Activated T-helper 2 cell treated with anti-CD3 and anti-CD28 coated beads, Interferon-gamma antibody, Interleukin-2, Interleukin-4, amounts not matched to agents 10 μg/mL and 5 μg/mL and 100 μg/mL, durations not matched to agents 14 hours and 24 hours and 36 hours (primary cell): ENCODE results near the gene SPON2. TPM values are rescaled to one million over a fixed set of nuclear protein-coding genes. Genes with fewer than 3 reads are reported as not detected.
A peak's percentile ranks its signal among the peaks of the same experiment; 100 is the strongest.

Experiments used
- DNase-seq: peaks from one replicate; pipeline ENCODE4 v3.0.0; 2021; ENCODE audit warnings: low spot score
- H3K27ac Mint-ChIP-seq: one replicate; pipeline ENCODE4 v1.8.0; 2021; ENCODE audit warnings: mixed read lengths
- H3K27me3 Mint-ChIP-seq: one replicate; pipeline ENCODE4 v1.8.0; 2021; ENCODE audit warnings: low read depth, mixed read lengths
- H3K36me3 Mint-ChIP-seq: one replicate; pipeline ENCODE4 v1.8.0; 2021; ENCODE audit warnings: low read depth, mixed read lengths
- H3K4me1 Mint-ChIP-seq: one replicate; pipeline ENCODE4 v1.8.0; 2021; ENCODE audit warnings: low read depth, mixed read lengths
- H3K4me3 Mint-ChIP-seq: one replicate; pipeline ENCODE4 v1.8.0; 2021; ENCODE audit warnings: low read depth, mild to moderate bottlenecking, moderate library complexity, mixed read lengths
- H3K9me3 Mint-ChIP-seq: one replicate; pipeline ENCODE4 v1.8.0; 2021; ENCODE audit warnings: mixed read lengths
- intact Hi-C: fragments of 100-400 bp; cut with micrococcal nuclease; formaldehyde crosslinking; loops from one replicate; pipeline ENCODE4 v1.15.1; 2023
- total RNA-seq: library from RNA; stranded (reverse); gene quantifications from 2 replicates; pipeline ENCODE4 v1.2.3, GENCODE V29; 2022

SPON2 gene
- total RNA-seq, 1 donor from 2014 or later, result 26.7 TPM

DNA sequence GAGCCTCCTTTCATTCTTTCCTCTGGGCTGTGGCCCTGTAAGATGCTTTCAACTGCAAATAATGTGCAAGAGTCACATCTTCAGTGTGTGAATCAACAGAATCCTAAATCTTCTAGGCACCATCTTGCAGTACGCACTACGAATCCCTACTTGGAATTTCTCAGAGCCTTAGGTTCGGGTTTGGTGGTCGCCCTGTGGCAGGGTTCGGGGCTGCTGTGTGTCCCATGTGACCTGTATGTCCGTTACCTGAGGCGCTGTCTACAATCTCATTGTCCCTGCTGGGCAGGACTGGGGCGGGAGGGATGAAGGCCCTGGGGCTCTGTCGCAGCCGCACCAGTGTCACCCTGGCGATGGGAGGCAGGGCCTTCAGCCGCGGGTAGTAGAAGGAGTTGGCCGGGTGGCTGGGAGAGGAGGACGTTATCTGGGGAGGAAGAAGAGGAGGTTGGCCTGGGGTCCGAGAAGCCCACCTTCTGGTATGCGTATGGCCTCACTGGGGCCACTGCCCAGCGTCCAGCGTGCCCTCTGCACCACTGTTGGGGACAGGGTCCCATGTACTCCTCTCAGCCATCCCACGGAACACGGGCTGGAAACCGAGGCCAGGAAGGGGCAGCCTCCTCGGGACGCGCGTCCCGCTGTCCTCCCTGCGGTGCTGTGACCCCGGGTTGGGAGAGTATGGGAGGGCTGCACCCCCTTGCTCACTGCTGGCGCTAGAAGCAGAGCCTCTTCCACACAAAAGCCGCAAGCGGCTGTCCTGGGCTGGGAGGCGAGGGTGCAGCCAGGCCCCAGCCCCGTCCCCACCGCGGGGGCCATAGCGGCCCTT, 2.0 kb downstream of the SPON2 start:
- intact Hi-C loops, result no loop called here
- peak overlapping the region; percentile 3 for H3K4me3 Mint-ChIP-seq
- no peak overlapping the region for H3K27ac Mint-ChIP-seq
- H3K27me3 Mint-ChIP-seq, result peaks cover 24% of the 10 kb centered on the region
- no peaks in the 10 kb centered on the region for H3K9me3 Mint-ChIP-seq
- peaks cover 6% of the 10 kb centered on the region for H3K36me3 Mint-ChIP-seq
- DNase-seq, result no peak
- peaks cover 14% of the 10 kb centered on the region for H3K4me1 Mint-ChIP-seq

DNA sequence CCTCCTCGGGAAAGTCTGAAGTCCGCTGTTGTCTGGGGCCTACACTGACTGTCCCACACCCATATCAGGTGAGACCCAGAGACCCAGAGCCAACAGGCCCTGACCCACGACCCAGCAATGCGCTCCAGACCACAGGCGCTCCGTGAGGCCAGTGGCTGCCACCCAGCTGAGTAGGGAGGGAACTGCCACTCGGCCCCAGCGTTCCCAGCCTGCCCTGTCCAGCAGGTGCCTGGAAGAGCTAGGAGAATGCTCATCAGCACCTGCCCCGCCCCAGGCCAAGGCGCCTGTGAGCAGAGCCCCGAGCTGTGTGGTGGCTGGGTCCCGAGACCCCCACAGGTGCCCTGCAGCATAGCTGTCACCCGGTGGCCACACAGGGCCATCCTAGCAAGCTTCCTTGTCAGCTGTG, 2.7 kb downstream of the SPON2 start:
- Mint-ChIP-seq H3K4me3 (no peak overlapping the region), H3K27ac (no peak overlapping the region), H3K9me3 (no peaks in the 10 kb centered on the region), H3K4me1 (peaks cover 14% of the 10 kb centered on the region), H3K27me3 (peaks cover 22% of the 10 kb centered on the region), H3K36me3 (peaks cover 6% of the 10 kb centered on the region)
- intact Hi-C loops, result loop anchor here (5.0 kb wide), 1 partner anchor 118 kb away; the partner anchor contains the start of gene MAEA
- DNase-seq, result no peak

DNA sequence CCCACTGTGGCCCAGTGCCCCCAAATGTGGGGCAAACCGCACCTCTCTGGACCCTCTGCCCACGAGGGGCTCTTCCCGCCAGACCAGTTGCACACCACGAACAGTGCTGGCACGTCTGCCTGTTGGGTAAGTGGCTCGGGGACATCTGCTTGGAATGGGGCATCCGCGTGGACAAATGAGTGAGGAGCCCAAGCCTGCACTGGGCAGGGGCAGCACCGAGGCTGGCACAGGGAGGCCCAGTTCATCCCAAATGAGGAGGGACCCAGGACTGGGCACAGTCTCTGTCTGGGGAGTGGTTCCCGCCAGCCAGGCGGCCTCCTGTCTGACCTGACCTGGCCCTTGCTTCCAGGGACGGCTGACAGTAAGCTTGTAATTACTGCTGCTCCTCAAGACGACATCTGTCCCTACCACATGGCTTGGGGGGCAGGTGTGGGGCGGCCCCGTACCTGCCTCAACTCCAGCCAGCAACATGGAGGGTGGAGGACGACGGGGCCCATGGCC, 3.2 kb downstream of the SPON2 start:
- no peaks in the 10 kb centered on the region for H3K9me3 Mint-ChIP-seq
- peaks cover 20% of the 10 kb centered on the region for H3K27me3 Mint-ChIP-seq
- no peak overlapping the region for H3K27ac Mint-ChIP-seq
- peaks cover 6% of the 10 kb centered on the region for H3K36me3 Mint-ChIP-seq
- peak overlapping the region; percentile 1 for H3K4me3 Mint-ChIP-seq
- intact Hi-C loops, result loop anchor here (5.0 kb wide), 1 partner anchor 118 kb away; the partner anchor contains the start of gene MAEA
- peaks cover 14% of the 10 kb centered on the region for H3K4me1 Mint-ChIP-seq
- no peak for DNase-seq

- peak overlapping the region; percentile 74 for H3K4me3 Mint-ChIP-seq
- H3K36me3 Mint-ChIP-seq, result peaks cover 6% of the 10 kb centered on the region
- H3K27me3 Mint-ChIP-seq, result peaks cover 14% of the 10 kb centered on the region
These were observed 3.9 kb downstream of the SPON2 start for GRCh38 chr4:1168191-1169101.

GRCh38 chr4:1167244-1167949, 5.0 kb downstream of the SPON2 start:
- intact Hi-C loops, result loop anchor here (1.0 to 5.0 kb wide), 7 partner anchors 19 to 184 kb away; partner anchors contain the start of gene MAEA
- H3K9me3 Mint-ChIP-seq, result no peaks in the 10 kb centered on the region
- H3K36me3 Mint-ChIP-seq, result peaks cover 6% of the 10 kb centered on the region
- H3K4me1 Mint-ChIP-seq, result peaks cover 19% of the 10 kb centered on the region
- H3K27me3 Mint-ChIP-seq, result peaks cover 17% of the 10 kb centered on the region
- peak overlapping the region; percentile 60 for H3K27ac Mint-ChIP-seq
- H3K4me3 Mint-ChIP-seq, result peak overlapping the region; percentile 74
- peak; percentile 86 for DNase-seq

More at GRCh38 chr4:1168191-1169101, 3.9 kb downstream of the SPON2 start:
- H3K27ac Mint-ChIP-seq, result no peak overlapping the region
- intact Hi-C loops, result loop anchor here (5.0 kb wide), 1 partner anchor 119 kb away; the partner anchor contains the start of gene MAEA
- no peak for DNase-seq
- peaks cover 17% of the 10 kb centered on the region for H3K4me1 Mint-ChIP-seq
- no peaks in the 10 kb centered on the region for H3K9me3 Mint-ChIP-seq

GRCh38 chr4:1166509-1167243, 5.7 kb downstream of the SPON2 start:
- H3K27ac Mint-ChIP-seq, result peak overlapping the region; percentile 54
- peak overlapping the region; percentile 74 for H3K4me3 Mint-ChIP-seq
- intact Hi-C loops, result loop anchor here (1.0 to 5.0 kb wide), 7 partner anchors 20 to 185 kb away; partner anchors contain the start of gene MAEA
- peaks cover 19% of the 10 kb centered on the region for H3K27me3 Mint-ChIP-seq
- peaks cover 19% of the 10 kb centered on the region for H3K4me1 Mint-ChIP-seq
- H3K9me3 Mint-ChIP-seq, result no peaks in the 10 kb centered on the region
- no peak for DNase-seq
- H3K36me3 Mint-ChIP-seq, result peaks cover 6% of the 10 kb centered on the region

DNA sequence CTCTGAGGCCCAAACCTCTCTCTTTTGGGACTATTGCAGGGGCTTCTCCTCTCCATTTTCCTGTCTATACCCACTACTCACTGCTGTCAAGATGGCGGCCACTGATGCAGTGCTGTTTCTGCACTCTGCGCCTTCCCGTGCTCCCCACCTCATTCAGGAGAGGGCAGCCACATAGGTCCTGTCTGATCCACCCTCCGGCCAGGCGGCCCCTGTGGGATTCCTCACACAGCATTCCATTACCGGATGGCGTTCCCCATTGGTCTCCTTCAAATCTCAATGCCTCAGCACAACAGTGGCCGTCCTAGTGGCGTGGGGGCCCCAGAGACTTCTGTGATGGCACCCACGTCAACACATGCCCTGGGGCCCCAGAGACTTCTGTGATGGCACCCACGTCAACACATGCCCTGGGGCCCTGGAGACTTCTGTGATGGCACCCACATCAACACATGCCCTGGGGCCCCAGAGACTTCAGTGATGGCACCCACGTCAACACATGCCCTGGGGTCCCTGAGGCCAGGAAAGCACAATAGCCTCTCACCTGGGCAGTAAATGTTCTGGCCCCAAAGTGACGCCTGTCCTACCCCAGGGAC, 7.3 kb downstream of the SPON2 start:
- Mint-ChIP-seq H3K27ac (no peak overlapping the region), H3K36me3 (peaks cover under 1% of the 10 kb centered on the region), H3K9me3 (no peaks in the 10 kb centered on the region), H3K4me1 (peaks cover 15% of the 10 kb centered on the region), H3K27me3 (peaks cover 17% of the 10 kb centered on the region), H3K4me3 (no peak overlapping the region)
- no peak for DNase-seq
- intact Hi-C loops, result loop anchor here (5.0 kb wide), 1 partner anchor 122 kb away; the partner anchor contains the start of gene MAEA

DNA sequence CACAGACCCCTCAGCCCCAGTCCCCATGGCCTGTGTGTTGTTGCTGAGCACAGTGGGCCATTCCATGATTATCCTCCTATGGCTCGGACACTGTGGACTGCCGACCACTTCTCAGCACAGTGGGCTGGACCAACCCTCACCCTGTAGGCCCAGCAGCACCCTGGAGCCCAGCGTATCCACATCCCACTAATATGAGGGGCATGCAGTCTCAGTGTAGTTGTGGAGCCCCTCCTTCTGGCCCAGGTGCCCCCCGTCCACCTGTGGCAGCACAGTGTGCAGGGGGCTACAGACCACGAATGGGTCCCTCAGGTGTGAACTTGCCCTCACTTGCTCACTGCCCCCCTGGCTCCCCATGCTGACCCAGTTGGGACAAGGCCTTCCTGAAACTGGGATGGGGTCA, 7.9 kb downstream of the SPON2 start:
- peaks cover 16% of the 10 kb centered on the region for H3K27me3 Mint-ChIP-seq
- no peak overlapping the region for H3K27ac Mint-ChIP-seq
- H3K4me3 Mint-ChIP-seq, result no peak overlapping the region
- intact Hi-C loops, result no loop called here
- peaks cover 15% of the 10 kb centered on the region for H3K4me1 Mint-ChIP-seq
- H3K36me3 Mint-ChIP-seq, result no peaks in the 10 kb centered on the region
- H3K9me3 Mint-ChIP-seq, result no peaks in the 10 kb centered on the region
- no peak for DNase-seq

- no peak overlapping the region for H3K27ac Mint-ChIP-seq
- H3K27me3 Mint-ChIP-seq, result peaks cover 19% of the 10 kb centered on the region
- H3K4me3 Mint-ChIP-seq, result no peak overlapping the region
- no peaks in the 10 kb centered on the region for H3K36me3 Mint-ChIP-seq
- H3K9me3 Mint-ChIP-seq, result no peaks in the 10 kb centered on the region
- no peak for DNase-seq
- intact Hi-C loops, result no loop called here
- peaks cover 15% of the 10 kb centered on the region for H3K4me1 Mint-ChIP-seq
These were observed 8.3 kb downstream of the SPON2 start for GRCh38 chr4:1164040-1164439.

DNA sequence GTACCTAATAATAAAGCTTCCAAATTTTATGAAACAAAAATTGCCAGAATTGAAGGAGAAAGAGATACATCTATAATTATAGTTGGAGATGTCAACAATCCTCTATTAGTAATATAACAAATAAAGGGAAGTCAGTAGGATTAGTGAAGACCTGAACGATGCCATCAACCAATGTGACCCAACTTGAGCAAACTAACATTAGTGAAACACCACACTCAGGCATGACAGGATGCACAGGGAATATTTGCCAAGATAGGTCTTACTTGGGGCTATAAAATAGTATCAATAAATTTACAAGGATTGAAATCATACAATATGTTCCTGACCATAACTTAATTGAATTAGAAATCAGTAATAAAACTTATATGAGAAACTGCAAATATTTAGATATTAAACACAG, 12.0 kb downstream of the SPON2 start:
- no peak for DNase-seq
- peaks cover 5% of the 10 kb centered on the region for H3K4me1 Mint-ChIP-seq
- H3K27ac Mint-ChIP-seq, result no peak overlapping the region
- intact Hi-C loops, result no loop called here
- peaks cover 43% of the 10 kb centered on the region for H3K27me3 Mint-ChIP-seq
- peaks cover 3% of the 10 kb centered on the region for H3K36me3 Mint-ChIP-seq
- H3K4me3 Mint-ChIP-seq, result no peak overlapping the region
- H3K9me3 Mint-ChIP-seq, result peaks cover 13% of the 10 kb centered on the region

DNA sequence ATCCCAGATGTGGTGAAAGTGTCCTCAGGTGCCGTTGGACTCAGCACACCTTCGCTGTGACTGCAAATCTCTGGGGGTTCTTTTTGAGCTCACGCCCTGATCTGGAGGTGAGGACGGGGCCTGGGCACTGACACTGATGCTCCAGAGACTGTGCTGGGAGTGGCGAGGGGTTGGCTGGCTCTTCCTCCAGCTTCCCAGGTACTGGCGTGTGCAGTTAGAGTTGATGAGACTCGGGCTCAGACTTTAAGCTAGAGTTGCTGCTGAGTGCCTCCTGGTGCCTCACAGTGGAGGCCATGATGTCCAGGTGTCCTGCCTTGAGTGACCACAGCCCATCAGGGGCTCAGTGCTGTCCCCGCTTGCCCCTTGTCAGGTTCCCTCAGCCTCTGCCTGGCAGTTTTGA, 16.3 kb downstream of the SPON2 start:
- Mint-ChIP-seq H3K4me1 (no peaks in the 10 kb centered on the region), H3K9me3 (peaks cover 13% of the 10 kb centered on the region), H3K4me3 (no peak overlapping the region), H3K27me3 (peaks cover 38% of the 10 kb centered on the region), H3K27ac (no peak overlapping the region), H3K36me3 (peaks cover 3% of the 10 kb centered on the region)
- intact Hi-C loops, result no loop called here
- no peak for DNase-seq
